Ovary (tissue), 3 donors: ENCODE measurements around the gene NOS1.

Experiments
- CTCF ChIP-seq, 3 donors: fragments of 450-650 bp in 2 of 3; fragments of 200-600 bp in 1 of 3; IDR thresholded peaks; one replicate each; pipeline versions ENCODE4 v1.5.1 to v1.8.0; 2016 to 2022; ENCODE audit warnings: antibody characterized with exemption in 3 of 3, mild to moderate bottlenecking in 1 of 3
- POLR2A ChIP-seq: fragments of 450-650 bp; IDR thresholded peaks from one replicate; pipeline ENCODE4 v1.6.1; 2017; ENCODE audit warnings: antibody characterized with exemption, mild to moderate bottlenecking, moderate library complexity
- donor health status: DM: no; HTN: no; CAD: no.

DNA sequence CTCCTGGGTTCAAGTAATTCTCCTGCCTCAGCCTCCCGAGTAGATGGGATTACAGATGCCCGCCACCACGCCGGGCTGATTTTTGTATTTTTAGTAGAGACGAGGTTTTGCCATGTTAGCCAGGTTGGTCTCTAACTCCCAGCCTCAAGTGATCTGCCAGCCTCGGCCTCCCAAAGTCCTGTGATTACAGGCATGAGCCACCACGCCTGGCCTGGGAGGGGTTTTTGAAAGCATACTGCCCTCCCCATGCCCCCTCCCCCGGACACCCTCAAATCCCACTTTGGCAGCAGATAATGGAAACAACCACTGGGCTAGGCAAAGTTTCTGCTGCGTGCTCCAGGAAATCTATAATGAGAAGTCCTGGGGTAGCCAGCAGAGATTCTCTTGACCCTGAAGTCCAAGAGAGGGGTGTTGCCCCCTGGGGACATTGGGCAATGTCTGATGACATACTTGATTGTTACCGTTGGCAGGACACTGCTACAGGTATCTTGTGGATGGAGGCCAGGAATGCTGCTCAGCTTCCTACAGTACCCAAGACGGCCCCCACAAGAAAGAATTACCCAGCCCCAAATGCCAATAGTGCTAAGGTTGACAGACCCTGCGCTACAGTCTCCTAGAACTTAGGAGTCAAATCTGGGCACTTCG is 152.5 kb downstream of the NOS1 start:
- no peak for TF ChIP-seq CTCF (IDR thresholded peaks at IDR 0.05)
- TF ChIP-seq POLR2A: no peak
